Measurements from ENCODE around the gene SYTL5. TPM values are rescaled to one million over a fixed set of nuclear protein-coding genes. Genes with fewer than 3 reads are reported as not detected.

Gene SYTL5
- polyA plus RNA-seq, 1 donor (not counting 4 experiments of a cell fraction or from before 2014, with no cell fraction given), result 0.09 TPM

- H3K9me1 ChIP-seq (ENCODE audit: control insufficient read depth, extremely low read depth, insufficient read depth, low read length), result no peaks in the 10 kb centered on the region
- H3K36me3 ChIP-seq (ENCODE audit: control insufficient read depth in 2 of 2, extremely low read depth in 1 of 2, insufficient read depth in 2 of 2, low read length in 2 of 2), result no peaks in the 10 kb centered on the region
- DNase-seq (ENCODE audit: low read depth, low spot score) (no peak), FAIRE-seq (no peak)
- no peaks in the 10 kb centered on the region for H4K20me1 ChIP-seq (ENCODE audit: control insufficient read depth, extremely low read depth, insufficient read depth, low read length)
- H3K4me3 ChIP-seq (ENCODE audit: control insufficient read depth in 2 of 3, extremely low read depth in 1 of 3, insufficient read depth in 2 of 3, low read depth in 1 of 3, low read length in 3 of 3), result no peak overlapping the region
- TF ChIP-seq, protein P1, sequence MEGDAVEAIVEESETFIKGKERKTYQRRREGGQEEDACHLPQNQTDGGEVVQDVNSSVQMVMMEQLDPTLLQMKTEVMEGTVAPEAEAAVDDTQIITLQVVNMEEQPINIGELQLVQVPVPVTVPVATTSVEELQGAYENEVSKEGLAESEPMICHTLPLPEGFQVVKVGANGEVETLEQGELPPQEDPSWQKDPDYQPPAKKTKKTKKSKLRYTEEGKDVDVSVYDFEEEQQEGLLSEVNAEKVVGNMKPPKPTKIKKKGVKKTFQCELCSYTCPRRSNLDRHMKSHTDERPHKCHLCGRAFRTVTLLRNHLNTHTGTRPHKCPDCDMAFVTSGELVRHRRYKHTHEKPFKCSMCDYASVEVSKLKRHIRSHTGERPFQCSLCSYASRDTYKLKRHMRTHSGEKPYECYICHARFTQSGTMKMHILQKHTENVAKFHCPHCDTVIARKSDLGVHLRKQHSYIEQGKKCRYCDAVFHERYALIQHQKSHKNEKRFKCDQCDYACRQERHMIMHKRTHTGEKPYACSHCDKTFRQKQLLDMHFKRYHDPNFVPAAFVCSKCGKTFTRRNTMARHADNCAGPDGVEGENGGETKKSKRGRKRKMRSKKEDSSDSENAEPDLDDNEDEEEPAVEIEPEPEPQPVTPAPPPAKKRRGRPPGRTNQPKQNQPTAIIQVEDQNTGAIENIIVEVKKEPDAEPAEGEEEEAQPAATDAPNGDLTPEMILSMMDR (optimal IDR thresholded peaks at IDR 0.05 in 1 of 3, IDR thresholded peaks at IDR 0.05 in 1 of 3, conservative IDR thresholded peaks at IDR 0.05 in 1 of 3; ENCODE audit: extremely low read depth in 1 of 3, insufficient read depth in 2 of 3, low read length in 3 of 3), result no peak
- no peak for TF ChIP-seq EZH2 (IDR thresholded peaks at IDR 0.05; ENCODE audit: low read length)
- H3K27me3 ChIP-seq (ENCODE audit: control insufficient read depth, extremely low read depth, insufficient read depth, low read length), result no peaks in the 10 kb centered on the region
- no peak overlapping the region for H2AFZ ChIP-seq (ENCODE audit: control insufficient read depth, low read length)
- H3K4me2 ChIP-seq (ENCODE audit: control insufficient read depth, extremely low read depth, insufficient read depth, low read depth, low read length), result no peak overlapping the region
- no peaks in the 10 kb centered on the region for H3K4me1 ChIP-seq (ENCODE audit: control insufficient read depth, extremely low read depth, insufficient read depth, low read length)
- no peaks in the 10 kb centered on the region for H3K9me3 ChIP-seq (ENCODE audit: control insufficient read depth, low read depth, low read length)
- no peak overlapping the region for H3K27ac ChIP-seq (ENCODE audit: control insufficient read depth, insufficient read depth, low read length)
- H3K79me2 ChIP-seq (ENCODE audit: control insufficient read depth, insufficient read depth, low read length), result no peaks in the 10 kb centered on the region
- H3K9ac ChIP-seq (ENCODE audit: control insufficient read depth, extremely low read depth, insufficient read depth, low read length), result no peak overlapping the region
- dilution Hi-C loops (cut with MboI; ENCODE audit: extremely low pct_ligation_motif_present, low sequenced_read_pairs), result no loop called here
Observed at GRCh38 chrX:38087594-38087993, 81.2 kb downstream of the SYTL5 start.

GRCh38 chrX:38089173-38089982 lies 83.0 kb downstream of the SYTL5 start:
- no peaks in the 10 kb centered on the region for H3K9me1 ChIP-seq (ENCODE audit: control insufficient read depth, extremely low read depth, insufficient read depth, low read length)
- no peaks in the 10 kb centered on the region for H3K36me3 ChIP-seq (ENCODE audit: control insufficient read depth in 2 of 2, extremely low read depth in 1 of 2, insufficient read depth in 2 of 2, low read length in 2 of 2)
- DNase-seq (ENCODE audit: low read depth, low spot score) (no peak), FAIRE-seq (no peak)
- TF ChIP-seq, protein P1 (optimal IDR thresholded peaks at IDR 0.05 in 1 of 3, IDR thresholded peaks at IDR 0.05 in 1 of 3, conservative IDR thresholded peaks at IDR 0.05 in 1 of 3; ENCODE audit: extremely low read depth in 1 of 3, insufficient read depth in 2 of 3, low read length in 3 of 3), result no peak
- no peak for TF ChIP-seq EZH2 (IDR thresholded peaks at IDR 0.05; ENCODE audit: low read length)
- H3K79me2 ChIP-seq (ENCODE audit: control insufficient read depth, insufficient read depth, low read length), result no peaks in the 10 kb centered on the region
- H3K4me2 ChIP-seq (ENCODE audit: control insufficient read depth, extremely low read depth, insufficient read depth, low read depth, low read length), result no peak overlapping the region
- H3K9me3 ChIP-seq (ENCODE audit: control insufficient read depth, low read depth, low read length), result no peaks in the 10 kb centered on the region
- no peak overlapping the region for H3K9ac ChIP-seq (ENCODE audit: control insufficient read depth, extremely low read depth, insufficient read depth, low read length)
- no peak overlapping the region for H3K27ac ChIP-seq (ENCODE audit: control insufficient read depth, insufficient read depth, low read length)
- dilution Hi-C loops (cut with MboI; ENCODE audit: extremely low pct_ligation_motif_present, low sequenced_read_pairs), result no loop called here
- H3K4me1 ChIP-seq (ENCODE audit: control insufficient read depth, extremely low read depth, insufficient read depth, low read length), result no peaks in the 10 kb centered on the region
- no peaks in the 10 kb centered on the region for H4K20me1 ChIP-seq (ENCODE audit: control insufficient read depth, extremely low read depth, insufficient read depth, low read length)
- H3K4me3 ChIP-seq (ENCODE audit: control insufficient read depth in 2 of 3, extremely low read depth in 1 of 3, insufficient read depth in 2 of 3, low read depth in 1 of 3, low read length in 3 of 3), result no peak overlapping the region
- no peak overlapping the region for H2AFZ ChIP-seq (ENCODE audit: control insufficient read depth, low read length)
- no peaks in the 10 kb centered on the region for H3K27me3 ChIP-seq (ENCODE audit: control insufficient read depth, extremely low read depth, insufficient read depth, low read length)
